ENCODE results near the gene FIBCD1.

The FIBCD1 gene

GRCh38 chr9:130952065-130952762 lies 13.2 kb upstream of the FIBCD1 start:
- no peak for DNase-seq

- DNase-seq: no peak
Observed at GRCh38 chr9:130950039-130950311, 10.9 kb upstream of the FIBCD1 start.

- DNase-seq: no peak
Observed at GRCh38 chr9:130949188-130950038, 10.4 kb upstream of the FIBCD1 start.

- DNase-seq: no peak
Observed at GRCh38 chr9:130948266-130948665, 9.2 kb upstream of the FIBCD1 start.

GRCh38 chr9:130947618-130948140 lies 8.6 kb upstream of the FIBCD1 start:
- DNase-seq: no peak

GRCh38 chr9:130946766-130947617 lies 7.9 kb upstream of the FIBCD1 start:
- DNase-seq: no peak

- DNase-seq: no peak
Observed at GRCh38 chr9:130945173-130945572, 6.1 kb upstream of the FIBCD1 start.

GRCh38 chr9:130944510-130945058 lies 5.5 kb upstream of the FIBCD1 start:
- no peak for DNase-seq

- DNase-seq: no peak
Observed at GRCh38 chr9:130943777-130944176, 4.7 kb upstream of the FIBCD1 start.

GRCh38 chr9:130943221-130943620 lies 4.2 kb upstream of the FIBCD1 start:
- DNase-seq: no peak

GRCh38 chr9:130942679-130943078 lies 3.6 kb upstream of the FIBCD1 start:
- no peak for DNase-seq

- DNase-seq: no peak
Observed at GRCh38 chr9:130942084-130942483, 3.0 kb upstream of the FIBCD1 start.

- DNase-seq: peak; percentile 61
Observed at GRCh38 chr9:130940693-130941576, 1.9 kb upstream of the FIBCD1 start.

- DNase-seq: no peak
Observed at GRCh38 chr9:130940027-130940549, 1.0 kb upstream of the FIBCD1 start.

- no peak for DNase-seq
Observed at GRCh38 chr9:130939405-130940026, 469 bp upstream of the FIBCD1 start.

- no peak for DNase-seq
Observed at GRCh38 chr9:130938184-130938651, 829 bp downstream of the FIBCD1 start.

- DNase-seq: no peak
Observed at GRCh38 chr9:130937146-130938076, 1.6 kb downstream of the FIBCD1 start.

- no peak for DNase-seq
Observed at GRCh38 chr9:130936285-130937117, 2.5 kb downstream of the FIBCD1 start.

Measured in NCI-H526 treated with DMSO at 0.1 percent for 48 hours (cell line).